A172 (cell line): ENCODE data around the gene SEPTIN2. TPM values are rescaled to one million over a fixed set of nuclear protein-coding genes. Genes with fewer than 3 reads are reported as not detected.
A peak's percentile ranks its signal among the peaks of the same experiment; 100 is the strongest.
"Not testable (repeated sequence)": the region's sequence is repeated elsewhere in the genome, so short reads cannot be mapped to it uniquely, and the experiment has no call there.

ENCODE experiments used
- DNase-seq: peaks from one replicate; pipeline ENCODE4 v3.0.0-alpha.2; 2015; ENCODE audit warnings: low spot score
- total RNA-seq: library from RNA; depleted of rRNA; stranded (reverse); fragments of >200 nt; shearing (Covaris generic); gene quantifications from 2 replicates; pipeline ENCODE4 v1.2.3, GENCODE V29; 2014; rRNA removed

Gene SEPTIN2
- total RNA-seq = 374 and 393 TPM in 2 replicates

GRCh38 chr2:241315879-241316631 lies at the start of gene SEPTIN2:
SEPTIN2 (plus strand) TSS chr2:241315925; CDS start chr2:241324233, 8,308 bp downstream.
- DNase-seq = peak; percentile 52

DNA sequence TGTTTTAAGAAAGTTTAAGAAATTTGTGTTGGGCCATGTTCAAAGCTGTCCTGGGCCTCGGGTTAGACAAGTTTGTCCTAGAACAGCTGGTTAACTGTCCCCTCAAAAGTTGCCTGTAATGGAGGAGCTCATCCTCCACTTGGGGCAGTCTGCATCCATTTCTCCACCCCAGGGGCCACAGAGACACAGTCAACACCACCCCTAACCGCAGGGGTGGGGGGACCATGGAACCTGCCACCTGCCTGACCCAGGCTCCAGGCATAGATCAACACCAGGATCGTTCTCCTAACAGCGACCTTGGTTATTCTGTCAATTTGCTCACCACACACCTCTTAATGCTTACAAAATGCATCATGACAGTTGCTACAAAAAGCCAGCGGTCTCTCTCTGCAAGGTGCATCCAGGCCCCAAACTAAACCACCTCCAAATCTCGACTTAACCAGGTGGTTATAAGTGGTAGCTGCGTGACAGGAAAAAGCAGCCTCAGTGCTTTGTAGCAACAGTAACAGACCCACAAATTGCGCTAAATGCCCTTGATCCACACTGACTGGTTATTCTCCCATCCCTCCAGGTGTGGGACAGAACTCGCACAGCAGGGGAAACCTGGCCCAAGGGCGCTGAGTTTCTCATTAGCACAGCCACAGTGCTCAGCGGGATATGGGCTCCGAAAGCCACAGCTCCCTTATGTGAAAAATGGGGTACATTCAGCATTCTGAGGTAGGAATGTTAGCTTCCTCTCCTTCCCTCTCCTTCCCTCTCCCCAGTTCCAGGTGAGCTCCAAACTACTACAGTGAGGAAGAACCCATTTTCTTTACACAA lies 48.3 kb upstream of the SEPTIN2 start:
- DNase-seq = no peak

DNA sequence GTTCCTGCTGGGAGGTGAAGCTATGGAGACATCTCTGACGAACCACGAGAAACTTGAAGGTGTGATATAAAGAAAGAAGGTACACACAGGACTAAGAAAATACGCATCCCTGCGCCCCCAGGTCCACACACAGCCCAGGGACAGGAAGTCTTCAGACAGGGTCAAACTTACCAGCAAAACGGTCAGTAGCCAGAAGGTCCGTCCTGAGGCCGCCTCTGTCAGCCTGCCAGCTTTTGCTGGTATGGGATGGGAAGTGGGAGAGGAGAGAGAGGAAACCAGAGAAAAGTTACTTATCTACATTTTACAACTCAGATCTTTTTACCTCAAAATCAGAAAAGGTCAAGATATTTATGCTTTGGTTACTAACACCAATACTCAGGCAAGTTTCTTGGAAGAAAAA lies 47.4 kb upstream of the SEPTIN2 start:
- no peak for DNase-seq

- peak; percentile 13 for DNase-seq
Observed at GRCh38 chr2:241268716-241269445, 46.8 kb upstream of the SEPTIN2 start.

- DNase-seq = no peak
Observed at GRCh38 chr2:241269707-241270520, 45.8 kb upstream of the SEPTIN2 start.

DNA sequence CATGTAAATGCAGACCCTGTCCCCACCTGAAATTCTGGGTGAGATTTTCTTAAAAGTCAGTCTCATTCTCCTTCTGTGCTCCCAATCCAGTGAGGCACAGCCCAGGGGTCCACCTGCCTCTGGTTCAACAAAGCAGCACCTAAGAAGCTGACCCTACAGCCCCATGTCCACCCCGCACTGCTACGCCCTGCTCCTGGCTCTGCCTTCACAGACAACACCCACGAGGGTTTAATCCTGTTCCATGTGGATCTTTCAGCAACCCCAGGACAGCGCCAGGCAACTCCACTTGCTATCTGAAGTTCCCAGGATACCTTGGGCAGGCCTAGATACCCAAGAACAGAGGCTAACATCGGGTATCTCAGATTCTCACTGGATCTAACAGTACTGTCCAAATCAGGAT lies 45.2 kb upstream of the SEPTIN2 start:
- DNase-seq = no peak

DNA sequence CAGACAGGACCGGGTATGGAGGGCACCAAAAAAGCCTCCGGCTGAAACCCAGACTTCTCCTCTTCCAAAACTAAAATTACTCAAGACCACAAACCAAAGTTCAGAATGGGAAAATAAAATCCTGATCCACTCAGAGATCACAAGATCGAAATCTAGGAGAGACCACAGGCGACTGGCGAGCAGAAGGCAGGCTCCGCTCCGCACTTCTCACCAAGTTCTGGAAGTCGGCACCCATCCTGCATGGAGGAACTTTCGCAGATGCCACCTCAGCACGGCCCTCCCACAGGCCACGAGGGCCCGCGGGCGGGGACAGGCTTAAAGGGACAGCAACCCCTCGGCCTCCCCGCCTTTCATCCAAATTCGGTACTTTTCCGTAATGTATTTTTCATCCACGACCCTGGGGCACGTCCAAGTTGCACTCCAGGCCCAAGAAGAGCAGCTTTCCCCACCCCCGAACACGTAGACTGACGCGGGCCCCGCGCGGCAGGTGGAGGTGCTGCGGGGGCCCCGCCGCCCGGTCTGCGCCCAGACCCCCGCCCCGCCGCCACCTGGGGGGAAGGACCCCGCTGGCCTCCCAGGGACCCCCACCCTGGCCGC lies 43.9 kb upstream of the SEPTIN2 start:
- DNase-seq = peak; percentile 70

GRCh38 chr2:241272303-241273209 lies 43.2 kb upstream of the SEPTIN2 start:
- DNase-seq = peak; percentile 23

DNA sequence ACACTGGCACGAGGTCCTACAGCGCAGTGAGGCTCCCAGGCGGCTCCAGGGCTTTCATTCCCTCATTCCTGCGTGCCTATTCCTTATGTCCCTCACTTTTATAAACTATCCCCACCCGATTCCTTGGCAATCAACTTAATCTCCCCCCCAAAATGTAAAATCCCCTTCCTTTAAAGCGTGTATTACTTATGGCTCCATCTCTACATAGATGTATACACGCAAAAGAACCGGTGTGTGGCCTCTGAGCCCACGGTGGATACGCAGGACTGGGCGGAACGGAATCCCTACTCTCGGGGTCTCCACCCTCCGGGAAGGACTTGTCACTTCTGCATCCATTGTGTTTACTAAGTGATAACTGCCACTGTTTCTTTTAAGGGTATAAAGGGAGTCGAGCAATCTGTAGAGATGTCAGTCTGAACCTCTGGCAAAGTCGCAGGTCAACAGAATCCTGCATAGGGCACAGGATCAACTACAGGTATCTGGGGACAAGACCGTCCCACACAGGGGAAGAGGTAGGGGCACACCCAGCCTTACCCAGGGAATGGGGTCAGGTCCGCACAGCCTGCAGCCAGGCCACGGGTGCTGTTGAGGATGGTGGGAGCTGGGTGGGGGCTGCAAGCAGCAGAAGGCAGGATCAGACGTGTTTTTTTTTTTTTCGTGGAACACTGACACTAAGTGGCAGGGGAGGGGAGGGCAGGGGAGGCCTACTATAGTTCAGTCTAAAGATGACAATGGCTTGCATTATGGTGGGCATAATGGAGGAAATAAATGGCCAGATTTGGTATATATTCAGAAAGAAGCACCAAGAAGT lies 42.3 kb upstream of the SEPTIN2 start:
- DNase-seq = no peak

DNA sequence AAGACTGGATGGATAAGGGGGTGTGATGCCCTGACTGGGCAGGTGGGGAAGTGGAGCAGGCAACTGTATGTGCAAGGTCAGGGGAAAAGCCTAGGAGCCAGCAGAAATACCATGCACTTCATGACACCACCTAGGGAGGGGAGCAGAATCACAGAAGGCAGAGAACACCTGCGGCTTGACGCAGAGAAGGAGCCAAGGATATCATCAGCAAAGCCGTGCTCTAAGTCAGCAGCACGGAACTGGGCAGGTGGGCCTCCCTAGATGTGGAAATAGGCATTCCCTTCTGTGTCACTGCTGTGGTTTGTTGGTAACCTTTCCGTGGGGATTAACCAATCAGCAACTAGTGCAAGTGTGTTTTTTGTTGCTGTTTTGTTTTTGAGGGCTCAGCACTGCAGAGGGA lies 41.6 kb upstream of the SEPTIN2 start:
- no peak for DNase-seq

GRCh38 chr2:241275504-241275903 lies 40.2 kb upstream of the SEPTIN2 start:
- no peak for DNase-seq

DNA sequence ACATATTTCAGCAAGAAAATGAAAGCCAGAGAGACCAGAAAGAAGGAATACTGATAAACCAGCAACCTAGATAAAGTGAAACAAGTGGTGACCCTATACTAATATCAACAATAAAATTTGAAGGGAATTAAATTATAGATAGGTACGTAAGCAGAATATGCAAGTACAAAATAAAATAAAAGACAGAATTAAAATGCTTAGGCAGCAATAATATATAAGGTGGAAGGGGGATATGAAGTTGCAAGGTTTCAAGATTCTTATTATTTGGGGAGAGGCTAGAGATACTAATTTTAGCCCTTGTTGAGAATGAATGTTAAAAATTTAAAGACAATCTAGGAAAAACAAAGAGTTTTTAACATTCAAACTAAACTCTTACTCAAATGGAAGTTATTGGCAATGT lies 39.8 kb upstream of the SEPTIN2 start:
- no peak for DNase-seq

GRCh38 chr2:241278306-241278705 lies 37.4 kb upstream of the SEPTIN2 start:
- not testable (repeated sequence) for DNase-seq

- DNase-seq = no peak
Observed at GRCh38 chr2:241279413-241279812, 36.3 kb upstream of the SEPTIN2 start.

GRCh38 chr2:241279828-241280227 lies 35.9 kb upstream of the SEPTIN2 start:
- no peak for DNase-seq

DNA sequence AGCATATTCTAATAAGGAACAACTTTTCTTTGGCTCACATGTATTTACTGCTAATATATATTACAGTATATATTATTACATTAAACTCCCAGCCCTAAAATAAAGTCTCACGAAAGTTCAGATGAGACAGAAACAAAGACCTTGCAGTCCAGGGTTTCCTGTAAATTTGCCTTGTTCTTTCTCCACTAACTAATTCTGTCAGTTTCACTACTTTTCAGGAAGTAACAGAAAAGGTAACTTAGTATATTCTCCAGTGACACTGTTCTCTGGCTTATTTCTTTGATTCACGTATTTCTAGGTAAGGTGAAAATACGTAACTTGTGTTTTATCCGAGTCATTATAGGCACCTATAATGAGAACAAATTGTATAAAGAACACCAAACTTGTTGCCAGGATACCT lies 35.4 kb upstream of the SEPTIN2 start:
- no peak for DNase-seq

DNA sequence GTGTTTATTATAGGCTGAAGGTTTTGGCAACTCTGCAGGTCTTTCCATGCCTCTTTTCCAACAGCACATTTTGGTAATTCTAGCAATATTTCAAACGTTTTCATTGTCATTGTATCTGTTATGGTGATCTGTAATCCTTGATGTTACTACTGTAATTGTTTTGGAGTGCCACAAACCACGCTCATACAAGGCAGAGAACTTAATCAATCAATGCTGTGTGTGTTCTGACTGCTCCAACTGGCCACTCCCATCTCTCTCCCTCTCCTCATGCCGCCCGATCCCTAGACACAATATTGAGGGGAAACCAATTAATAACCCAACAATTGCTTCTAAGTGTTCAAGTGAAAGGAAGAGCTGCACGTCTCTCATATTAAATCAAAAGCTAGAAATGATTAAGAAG lies 33.2 kb upstream of the SEPTIN2 start:
- no peak for DNase-seq

DNA sequence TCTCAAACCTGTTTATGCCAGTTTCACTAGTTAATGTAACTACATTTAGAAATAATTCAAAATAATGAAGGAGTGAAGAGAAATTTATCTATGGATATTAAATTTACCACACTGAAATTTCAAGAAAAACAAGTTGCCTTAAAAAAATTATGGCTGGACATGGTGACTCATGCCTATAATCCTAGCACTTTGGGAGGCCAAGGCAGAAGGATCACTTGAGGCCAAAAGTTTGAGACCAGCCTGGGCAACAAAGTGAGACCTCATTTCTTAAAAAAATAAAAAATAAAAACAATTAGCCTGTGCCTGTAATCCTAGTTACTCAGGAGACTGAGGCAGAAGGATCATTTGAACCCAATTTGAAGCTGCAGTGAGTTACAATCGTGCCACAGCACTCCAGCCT lies 30.1 kb upstream of the SEPTIN2 start:
- DNase-seq = no peak
